ENCODE measurements around the gene CATSPER3. TPM values are rescaled to one million over a fixed set of nuclear protein-coding genes. Genes with fewer than 3 reads are reported as not detected.

Gene CATSPER3
- total and polyA plus RNA-seq, 7 donors: 0.57 to 1.4 (median 1.2) TPM; not detected in 4

- Histone ChIP-seq H3K4me3 (peak overlapping the region in 3 of 4 donors; percentile 17 to 30 (median 19)), H3K4me1 (peaks cover 0 to 58% (median 52%) of the 10 kb centered on the region in 4 donors), H3K27ac (peak overlapping the region in 1 of 4 donors; percentile 71), H3K36me3 (no peaks in the 10 kb centered on the region), H3K9me3 (no peaks in the 10 kb centered on the region), H3K27me3 (peaks cover 78 to 100% (median 96%) of the 10 kb centered on the region in 3 donors)
- no peak for TF ChIP-seq POLR2A (IDR thresholded peaks at IDR 0.05)
- TF ChIP-seq EP300 (IDR thresholded peaks at IDR 0.05): no peak
- intact Hi-C loops (cut with DNase I): loop anchor here (5.0 kb wide), 1 partner anchor 161 kb away; no protein-coding TSS in a partner anchor
- 5 to 8% methylated on average over 57 of the region's 57 CpGs for WGBS, 2 donors
- peak; percentile 65 for DNase-seq
Observed at GRCh38 chr5:135030956-135031812, 63.5 kb downstream of the CATSPER3 start.

- DNase-seq: no peak
- peaks cover 0 to 58% (median 52%) of the 10 kb centered on the region in 4 donors for H3K4me1 ChIP-seq
- H3K27ac ChIP-seq: peak overlapping the region in 1 of 4 donors; percentile 71
- H3K36me3 ChIP-seq: no peaks in the 10 kb centered on the region
- peaks cover 84 to 100% (median 96%) of the 10 kb centered on the region in 3 donors for H3K27me3 ChIP-seq
- H3K9me3 ChIP-seq: no peaks in the 10 kb centered on the region
- TF ChIP-seq POLR2AphosphoS5 (IDR thresholded peaks at IDR 0.05) (peak in 2 of 4 donors; percentile 52 to 64), CTCF (IDR thresholded peaks at IDR 0.05) (no peak), EP300 (IDR thresholded peaks at IDR 0.05) (no peak), POLR2A (IDR thresholded peaks at IDR 0.05) (no peak)
- intact Hi-C loops (cut with DNase I): loop anchor here (5.0 kb wide), 1 partner anchor 160 kb away; no protein-coding TSS in a partner anchor
- peak overlapping the region in 2 of 4 donors; percentile 41 to 56 for H3K4me3 ChIP-seq
- 22% methylated on average over 15 of the region's 15 CpGs for WGBS, 2 donors
Observed at GRCh38 chr5:135031813-135032694, 64.3 kb downstream of the CATSPER3 start.

- H3K36me3 ChIP-seq: no peaks in the 10 kb centered on the region
- H3K4me1 ChIP-seq: peaks cover 0 to 58% (median 52%) of the 10 kb centered on the region in 4 donors
- no peak for DNase-seq
- peak overlapping the region in 3 of 4 donors; percentile 32 to 71 (median 56) for H3K27ac ChIP-seq
- peak overlapping the region; percentile 9 to 56 (median 45) for H3K4me3 ChIP-seq
- intact Hi-C loops (cut with DNase I): loop anchor here (5.0 kb wide), 1 partner anchor 160 kb away; no protein-coding TSS in a partner anchor
- 4% methylated on average over 18 of the region's 18 CpGs for WGBS, 2 donors
- no peaks in the 10 kb centered on the region for H3K9me3 ChIP-seq
- no peak for TF ChIP-seq CTCF (IDR thresholded peaks at IDR 0.05)
- peak in 3 of 4 donors; percentile 6 to 55 (median 18) for TF ChIP-seq POLR2AphosphoS5 (IDR thresholded peaks at IDR 0.05)
- H3K27me3 ChIP-seq: peaks cover 83 to 100% (median 96%) of the 10 kb centered on the region in 3 donors
Observed at GRCh38 chr5:135032695-135032998, 64.9 kb downstream of the CATSPER3 start.

GRCh38 chr5:135032999-135033861 is 65.5 kb downstream of the CATSPER3 start:
- Histone ChIP-seq H3K36me3 (no peaks in the 10 kb centered on the region), H3K4me3 (peak overlapping the region; percentile 9 to 56 (median 45)), H3K4me1 (peaks cover 0 to 52% (median 50%) of the 10 kb centered on the region in 4 donors), H3K27me3 (peaks cover 83 to 100% (median 96%) of the 10 kb centered on the region in 3 donors), H3K9me3 (no peaks in the 10 kb centered on the region), H3K27ac (peak overlapping the region; percentile 28 to 71 (median 44))
- intact Hi-C loops (cut with DNase I): loop anchor here (5.0 kb wide), 1 partner anchor 159 kb away; no protein-coding TSS in a partner anchor
- DNase-seq: no peak
- TF ChIP-seq EP300 (IDR thresholded peaks at IDR 0.05) (no peak), POLR2AphosphoS5 (IDR thresholded peaks at IDR 0.05) (peak; percentile 22 to 55 (median 44))
- 1% methylated on average over 89 of the region's 89 CpGs for WGBS, 2 donors

- intact Hi-C loops (cut with DNase I): loop anchor here (5.0 kb wide), 1 partner anchor 158 kb away; no protein-coding TSS in a partner anchor
- no peak for TF ChIP-seq POLR2A (IDR thresholded peaks at IDR 0.05)
- TF ChIP-seq CTCF (IDR thresholded peaks at IDR 0.05): no peak
- TF ChIP-seq EP300 (IDR thresholded peaks at IDR 0.05): no peak
- H3K27me3 ChIP-seq: peaks cover 85 to 100% (median 98%) of the 10 kb centered on the region in 3 donors
- peaks cover 0 to 52% (median 48%) of the 10 kb centered on the region in 4 donors for H3K4me1 ChIP-seq
- WGBS, 2 donors: 1% methylated on average over 49 of the region's 49 CpGs
- peak within 1 kb of the TSS; percentile 11 to 56 (median 45) for H3K4me3 ChIP-seq
- DNase-seq: no peak
- peak within 1 kb of the TSS; percentile 28 to 71 (median 44) for H3K27ac ChIP-seq
- H3K36me3 ChIP-seq: no peaks in the 10 kb centered on the region
- no peaks in the 10 kb centered on the region for H3K9me3 ChIP-seq
Observed at GRCh38 chr5:135033901-135034235, 66.2 kb downstream of the CATSPER3 start, which contains the start of gene PITX1. TSS of gene PITX1 (minus strand) at chr5:135034228. CDS start at chr5:135033881, 347 bp downstream.
